Loucy (cell line): Measurements from ENCODE around the gene SPINK13.

Source experiments
- CTCF ChIP-seq: fragments of 200-600 bp; sonication (generic); conservative IDR thresholded peaks from 2 replicates; pipeline ENCODE4 v1.5.1; 2014; ENCODE audit warnings: mild to moderate bottlenecking, antibody characterized with exemption, low read length
- EZH2phosphoT487 ChIP-seq: fragments of 200-600 bp; IDR thresholded peaks from 2 replicates; pipeline ENCODE4 v1.6.1; 2018; ENCODE audit warnings: antibody characterized with exemption, mild to moderate bottlenecking, moderate library complexity, borderline replicate concordance

DNA sequence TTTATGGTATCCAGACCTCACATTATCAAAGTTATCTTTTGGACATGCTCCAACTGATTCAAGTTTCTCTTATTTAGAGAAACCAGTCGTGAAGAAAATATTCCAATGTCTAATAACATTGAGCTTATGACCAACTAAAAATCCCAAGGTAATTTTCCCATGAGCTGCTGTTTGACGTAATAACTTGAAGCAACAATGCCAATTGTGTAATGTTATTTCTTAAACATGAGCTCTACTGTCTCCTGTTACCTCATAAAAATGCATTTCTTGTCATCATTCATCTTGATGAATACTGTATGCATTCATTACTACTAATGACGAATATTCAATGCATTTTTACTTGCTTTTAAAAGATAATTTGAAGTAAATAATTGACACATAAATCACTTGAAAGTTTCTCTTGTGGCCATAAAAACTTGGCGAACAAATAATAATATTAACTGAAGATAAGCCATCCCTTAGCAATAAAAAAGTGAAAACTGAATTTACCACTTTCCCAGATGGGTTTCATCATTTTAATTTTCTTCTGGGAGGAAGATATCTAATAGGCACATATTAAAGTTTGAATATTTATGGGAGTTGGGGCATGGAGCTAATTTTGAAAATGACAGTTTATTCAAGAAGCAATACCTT lies 30.7 kb upstream of the SPINK13 start:
- no peak for TF ChIP-seq EZH2phosphoT487
- no peak for TF ChIP-seq CTCF
